HG03060 (cell line): Measurements from ENCODE around the gene CCDC59.
"Not testable (repeated sequence)": the region's sequence is repeated elsewhere in the genome, so short reads cannot be mapped to it uniquely, and the experiment has no call there.

Experiments
- ATAC-seq: cut with Tn5 transposase; IDR thresholded peaks from one replicate; pipeline ENCODE4 v1.9.1; 2021; ENCODE audit warnings: low read depth, moderate number of reproducible peaks; ENCODE audit not compliant: unreplicated experiment

The CCDC59 gene

GRCh38 chr12:82358200-82359114, at the start of gene CCDC59, which contains the start of gene METTL25:
CCDC59 (minus strand) TSS chr12:82358387; CDS start chr12:82358376, 11 bp downstream.
METTL25 (plus strand) TSS chr12:82358529; CDS start chr12:82358566, 37 bp downstream.
- peak; percentile 93 for ATAC-seq

- no peak for ATAC-seq
Measured at GRCh38 chr12:82407481-82407880, 49.3 kb upstream of the CCDC59 start.

DNA sequence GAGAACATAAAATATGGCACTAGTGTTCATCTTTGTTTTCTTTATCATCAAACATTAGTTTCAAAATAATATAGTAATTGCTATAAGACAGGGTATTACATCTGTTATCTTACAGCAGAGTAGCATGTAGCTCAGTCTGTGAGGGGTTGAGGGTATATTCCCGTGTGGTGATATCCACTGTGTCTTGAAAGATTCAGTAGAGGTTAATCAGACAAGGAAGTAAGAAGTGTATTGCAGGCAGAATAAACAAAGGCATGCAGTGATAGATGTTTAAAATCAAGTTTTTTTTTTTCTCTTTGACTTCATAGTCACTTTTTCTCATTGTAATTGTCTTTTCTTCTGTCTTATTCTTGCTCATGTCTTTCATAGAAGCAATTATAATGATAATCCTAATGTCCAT, 48.5 kb upstream of the CCDC59 start:
- ATAC-seq: no peak

DNA sequence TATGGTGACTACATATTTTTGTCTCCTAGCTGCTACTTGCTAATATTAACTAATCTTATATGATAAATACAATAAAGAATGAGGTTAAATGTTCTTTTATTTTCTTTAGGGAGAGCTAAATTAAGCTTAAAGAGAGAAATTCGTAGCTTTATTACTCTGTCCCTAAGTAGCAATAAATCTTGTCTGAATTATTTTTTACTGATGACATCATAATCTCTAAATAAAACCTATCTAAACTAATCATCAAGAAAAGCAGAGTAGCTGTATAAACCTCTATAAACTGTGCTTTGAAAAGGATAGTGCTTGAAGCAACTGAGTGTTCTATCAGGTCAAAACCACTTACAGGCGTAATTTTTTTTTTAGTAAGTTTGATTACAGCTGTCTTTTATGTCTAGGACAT, 42.6 kb upstream of the CCDC59 start:
- ATAC-seq: no peak

- ATAC-seq: no peak
Measured at GRCh38 chr12:82398879-82399278, 40.7 kb upstream of the CCDC59 start.

DNA sequence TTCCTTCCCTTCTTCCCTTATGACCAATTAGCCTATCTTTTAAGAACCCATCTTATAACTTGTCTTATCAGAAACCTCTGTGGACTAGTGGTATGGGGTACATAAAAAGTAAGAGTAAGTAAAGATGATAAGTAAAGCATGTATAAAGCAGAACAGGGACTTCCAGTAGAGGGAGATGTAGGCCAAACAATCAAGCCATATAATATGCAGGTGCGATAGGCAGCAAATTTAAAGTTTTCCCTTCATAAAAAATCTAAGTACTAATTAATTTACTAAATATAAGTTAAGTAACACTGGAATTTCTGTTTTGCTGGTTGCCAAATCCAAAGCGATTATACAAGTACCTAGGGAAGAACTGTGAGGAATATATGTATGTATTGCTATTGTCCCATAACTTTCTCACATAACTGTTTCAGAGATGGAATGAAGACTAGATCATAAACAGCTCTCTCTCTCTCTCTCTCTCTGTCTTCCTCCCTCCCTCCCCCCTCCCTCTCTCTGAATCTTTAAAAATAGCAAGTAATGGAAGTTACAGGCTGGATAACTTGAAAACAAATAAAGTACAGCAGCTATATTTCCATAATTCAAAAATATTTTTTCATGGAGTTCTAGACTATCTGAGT, 25.9 kb upstream of the CCDC59 start:
- no peak for ATAC-seq

GRCh38 chr12:82378997-82379396, 20.8 kb upstream of the CCDC59 start:
- ATAC-seq: no peak

DNA sequence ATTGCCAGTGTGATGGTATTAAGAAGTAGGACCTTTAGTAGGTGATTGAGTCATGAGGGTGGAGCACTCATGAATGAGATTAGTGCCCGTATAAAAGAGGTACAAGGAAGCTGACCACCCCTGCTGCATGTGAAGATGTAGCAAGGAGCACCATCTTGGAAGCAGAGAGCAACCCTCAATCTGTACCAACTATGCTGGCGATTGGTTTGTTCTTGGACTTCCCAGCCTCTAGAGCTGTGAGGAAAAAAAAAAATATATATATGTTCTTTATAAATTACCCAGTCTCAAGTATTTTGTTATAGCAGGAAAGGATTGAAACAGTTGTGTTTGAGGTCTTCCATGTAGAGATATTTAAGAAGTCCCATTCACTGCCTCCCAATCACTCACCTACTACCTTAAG, 17.0 kb upstream of the CCDC59 start:
- no peak for ATAC-seq

DNA sequence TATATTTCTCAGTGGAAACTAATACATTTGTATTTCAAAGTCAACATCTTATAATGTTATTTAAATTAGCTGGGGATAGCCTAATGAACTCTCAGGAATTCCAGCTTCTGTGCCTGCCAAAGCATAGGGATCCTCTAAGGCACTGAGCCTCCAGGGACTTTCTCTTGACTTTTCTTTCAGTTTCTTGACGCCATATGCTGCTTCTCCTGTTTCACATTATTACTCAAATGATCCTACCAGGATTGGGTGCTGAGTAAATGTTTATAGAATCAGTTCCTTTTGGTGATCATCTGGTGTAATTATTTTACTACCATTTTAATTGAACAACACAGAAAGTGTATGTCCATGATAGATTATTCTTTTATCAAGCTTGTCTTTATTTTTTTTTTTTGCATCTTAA, 8.0 kb upstream of the CCDC59 start:
- ATAC-seq: no peak

- ATAC-seq: no peak
Measured at GRCh38 chr12:82363990-82364389, 5.8 kb upstream of the CCDC59 start.

DNA sequence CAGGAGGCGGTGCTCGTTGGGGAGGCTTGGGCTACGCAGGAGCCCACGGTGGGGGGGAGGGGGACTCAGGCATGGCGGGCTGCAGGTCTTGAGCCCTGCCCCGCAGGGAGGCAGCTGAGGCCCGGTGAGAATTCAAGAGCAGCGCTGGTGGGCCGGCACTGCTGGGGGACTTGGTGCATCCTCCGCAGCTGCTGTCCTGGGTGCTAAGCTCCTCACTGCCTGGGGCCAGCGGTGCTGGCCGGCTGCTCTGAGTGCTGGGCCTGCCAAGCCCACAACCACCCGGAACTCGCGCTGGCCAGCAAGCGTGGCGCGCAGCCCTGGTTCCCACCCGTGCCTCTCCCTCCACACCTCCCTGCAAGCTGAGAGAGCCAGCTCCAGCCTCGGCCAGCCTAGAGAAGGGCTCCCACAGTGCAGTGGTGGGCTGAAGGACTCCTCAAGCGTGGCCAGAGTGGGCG, 3.3 kb upstream of the CCDC59 start:
- no peak for ATAC-seq

GRCh38 chr12:82360834-82361233, 2.6 kb upstream of the CCDC59 start:
- ATAC-seq: not testable (repeated sequence)

DNA sequence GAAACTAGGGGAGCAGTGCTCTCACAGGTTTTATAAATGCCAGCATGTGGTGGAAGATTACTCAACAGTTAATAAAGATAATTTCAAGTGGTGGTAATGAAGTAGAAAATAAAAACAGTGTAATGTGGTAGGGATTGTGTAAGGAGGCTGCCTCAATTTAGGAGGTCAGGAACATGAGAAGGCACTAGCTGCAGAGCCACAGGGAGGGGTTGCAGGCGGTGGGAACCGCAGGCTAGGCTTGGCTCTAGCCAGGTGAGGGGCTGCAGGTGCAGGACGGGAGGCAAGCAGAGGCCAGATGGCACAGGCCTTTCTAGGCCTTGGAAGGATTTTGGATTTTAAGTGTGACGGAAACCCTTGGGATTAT, 910 bp upstream of the CCDC59 start:
- ATAC-seq: peak; percentile 1

DNA sequence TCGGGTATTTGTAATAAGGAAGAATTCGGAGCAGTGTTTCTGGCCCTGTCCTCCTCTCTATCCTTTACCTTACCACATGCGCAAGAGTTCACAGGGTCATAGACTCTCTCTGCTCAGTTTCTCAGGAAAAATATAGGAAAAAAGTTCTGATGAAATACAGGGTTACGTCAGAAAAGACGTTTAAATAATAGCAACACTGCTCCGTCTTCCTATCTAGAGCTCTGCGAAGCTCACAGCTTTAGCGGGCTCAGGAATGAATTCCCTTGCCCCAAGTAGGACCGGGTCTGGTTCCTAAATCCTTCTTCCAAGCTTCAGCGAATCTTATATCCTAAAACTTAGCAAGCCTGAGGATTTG, 365 bp downstream of the CCDC59 start:
- no peak for ATAC-seq

- ATAC-seq: no peak
Measured at GRCh38 chr12:82357340-82357739, 847 bp downstream of the CCDC59 start.

- no peak for ATAC-seq
Measured at GRCh38 chr12:82351390-82351789, 6.8 kb downstream of the CCDC59 start.

DNA sequence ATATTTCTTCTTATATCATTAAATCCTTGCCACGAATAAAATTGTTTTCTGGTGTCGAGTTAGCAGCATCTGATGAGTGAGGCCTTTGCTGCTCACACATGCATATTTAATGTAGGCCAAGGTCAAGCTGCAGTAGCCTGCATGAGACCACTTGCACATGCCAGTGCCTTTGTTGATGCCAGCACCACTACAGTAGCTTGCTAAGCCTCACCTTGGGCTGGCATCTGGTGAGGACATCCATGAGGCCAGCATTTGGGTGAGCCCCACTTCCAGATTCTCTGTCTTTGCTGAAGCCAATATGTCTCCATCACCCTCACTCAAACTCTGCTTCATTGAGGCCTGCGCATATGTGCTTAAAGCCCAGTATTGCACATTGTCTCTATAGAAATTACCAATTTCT, 8.0 kb downstream of the CCDC59 start:
- ATAC-seq: no peak

- ATAC-seq: no peak
Measured at GRCh38 chr12:82329508-82329907, 28.7 kb downstream of the CCDC59 start.

DNA sequence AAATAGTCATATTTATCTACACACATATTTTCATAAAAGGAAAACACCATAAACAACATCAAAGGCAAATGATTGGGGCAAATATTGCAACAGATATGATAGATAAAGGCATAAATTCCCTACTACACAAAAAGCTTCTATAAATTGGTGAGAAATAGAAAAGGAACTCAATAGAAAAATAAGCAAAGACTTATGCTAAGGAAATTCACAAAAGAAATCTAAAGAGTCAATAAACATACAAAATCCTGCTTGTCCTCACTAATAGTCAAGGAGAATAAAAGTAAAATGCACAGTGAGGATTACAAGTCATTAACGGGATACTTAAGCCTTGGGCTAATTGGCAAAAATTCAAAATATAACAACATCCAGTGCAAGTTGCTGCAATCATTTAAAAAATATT, 30.3 kb downstream of the CCDC59 start:
- no peak for ATAC-seq

DNA sequence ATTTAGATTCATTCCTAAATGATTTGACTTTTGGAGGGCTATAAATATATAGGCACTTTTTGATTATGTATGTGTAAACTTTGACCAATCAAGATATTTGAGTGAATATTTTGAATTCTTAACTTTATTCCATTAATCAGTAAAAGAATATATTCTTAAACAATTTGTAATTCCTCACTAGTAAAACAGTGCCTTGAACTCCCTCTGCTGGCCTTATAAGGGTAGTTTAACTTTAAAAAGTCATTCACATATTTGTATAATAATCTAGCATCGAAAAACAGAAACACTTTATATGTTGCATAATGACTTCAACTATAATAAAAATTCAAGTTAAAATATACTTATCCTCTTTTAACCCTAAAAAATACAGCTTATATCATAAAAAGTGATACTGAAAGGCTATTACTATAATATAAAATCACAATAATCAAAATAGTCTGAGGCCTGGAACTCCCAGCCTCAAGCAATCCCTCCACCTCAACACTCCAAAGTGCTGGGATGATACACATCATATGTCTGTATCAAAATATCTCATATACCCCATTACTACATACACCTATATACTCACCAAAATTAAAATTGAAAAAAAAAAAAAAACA, 31.2 kb downstream of the CCDC59 start:
- ATAC-seq: no peak

GRCh38 chr12:82325540-82326336, 32.4 kb downstream of the CCDC59 start:
- no peak for ATAC-seq
